Neural cell (in vitro differentiated cells): ENCODE data around the gene SEMA6A.

Experiments used
- CTCF ChIP-seq: fragments of 450-650 bp; IDR thresholded peaks from 2 replicates; pipeline ENCODE4 v1.5.1; 2014; ENCODE audit warnings: antibody characterized with exemption, mild to moderate bottlenecking, moderate library complexity; ENCODE audit not compliant: poor library complexity, severe bottlenecking
- EZH2 ChIP-seq: fragments of 200-600, 300-800 bp; shearing (Covaris generic), sonication (generic); IDR thresholded peaks from 2 replicates; pipeline ENCODE4 v1.6.1; 2014; ENCODE audit warnings: antibody characterized with exemption, low read length, borderline replicate concordance, mild to moderate bottlenecking; ENCODE audit not compliant: insufficient read depth, poor library complexity, severe bottlenecking
- MXI1 ChIP-seq: fragments of 450-650 bp; conservative IDR thresholded peaks from 2 replicates; pipeline ENCODE4 v1.6.1; 2014; ENCODE audit warnings: antibody characterized with exemption, mild to moderate bottlenecking; ENCODE audit not compliant: poor library complexity, severe bottlenecking
- POLR2AphosphoS5 ChIP-seq: IDR thresholded peaks from 2 replicates; pipeline ENCODE4 v1.6.1; 2012
- RAD21 ChIP-seq: fragments of 450-650 bp; conservative IDR thresholded peaks from 2 replicates; pipeline ENCODE4 v1.6.1; 2014; ENCODE audit warnings: antibody characterized with exemption, mild to moderate bottlenecking, moderate library complexity
- REST ChIP-seq: IDR thresholded peaks from 2 replicates; pipeline ENCODE4 v1.6.1; 2012; ENCODE audit warnings: borderline replicate concordance
- SMC3 ChIP-seq: fragments of 450-650 bp; conservative IDR thresholded peaks from 2 replicates; pipeline ENCODE4 v1.6.1; 2014; ENCODE audit warnings: antibody characterized with exemption, mild to moderate bottlenecking, moderate library complexity; ENCODE audit not compliant: poor library complexity

GRCh38 chr5:116504593-116505166 lies 69.9 kb downstream of the SEMA6A start:
- no peak for TF ChIP-seq CTCF
- TF ChIP-seq POLR2AphosphoS5 = no peak
- no peak for TF ChIP-seq EZH2
- no peak for TF ChIP-seq RAD21
- TF ChIP-seq SMC3 = no peak
- TF ChIP-seq MXI1 = no peak
- no peak for TF ChIP-seq REST
